Spleen (tissue), 11 donors: ENCODE results near the gene ADNP. TPM values are rescaled to one million over a fixed set of nuclear protein-coding genes. Genes with fewer than 3 reads are reported as not detected.

Source experiments
- DNase-seq: peaks from one replicate; pipeline ENCODE4 v3.0.0-alpha.2; 2020
- H3K27ac ChIP-seq, 8 donors: fragments of 200-600 bp; sonication (generic) in 7 of 8; 1 replicate in 4 of 8; 2 replicates in 4 of 8; pipeline versions ENCODE4 v1.5.0 to v1.8.0; 2016 to 2021; ENCODE audit warnings: inconsistent platforms in 4 of 8, mild to moderate bottlenecking in 4 of 8, moderate library complexity in 1 of 8
- H3K27me3 ChIP-seq, 7 donors: fragments of 200-600 bp; sonication (generic) in 6 of 7; replicated peaks in 1 of 7; 1 replicate in 4 of 7; 2 replicates in 3 of 7; pipeline versions ENCODE4 v1.5.0 to v1.8.0; 2016 to 2021; ENCODE audit warnings: inconsistent platforms in 3 of 7, mild to moderate bottlenecking in 1 of 7
- H3K36me3 ChIP-seq, 6 donors: fragments of 200-600 bp; sonication (generic) in 5 of 6; 1 replicate in 4 of 6; 2 replicates in 2 of 6; pipeline versions ENCODE4 v1.5.0 to v1.8.0; 2016 to 2021; ENCODE audit warnings: inconsistent platforms in 2 of 6
- H3K4me1 ChIP-seq, 6 donors: fragments of 200-600 bp; sonication (generic) in 5 of 6; 1 replicate in 3 of 6; 2 replicates in 3 of 6; pipeline versions ENCODE4 v1.5.0 to v1.8.0; 2016 to 2021; ENCODE audit warnings: inconsistent platforms in 3 of 6
- H3K4me3 ChIP-seq, 8 donors: fragments of 200-600 bp; sonication (generic) in 7 of 8; 1 replicate in 4 of 8; 2 replicates in 4 of 8; pipeline versions ENCODE4 v1.5.0 to v1.8.0; 2016 to 2021; ENCODE audit warnings: inconsistent platforms in 4 of 8, mild to moderate bottlenecking in 4 of 8, moderate library complexity in 2 of 8
- H3K9me3 ChIP-seq, 8 donors: fragments of 200-600 bp; sonication (generic) in 7 of 8; 1 replicate in 4 of 8; 2 replicates in 4 of 8; pipeline versions ENCODE4 v1.5.0 to v1.8.0; 2016 to 2021; ENCODE audit warnings: inconsistent platforms in 4 of 8
- POLR2A ChIP-seq, 3 donors: fragments of 450-650 bp; IDR thresholded peaks; one replicate each; pipeline ENCODE4 v1.5.1; 2017; ENCODE audit warnings: antibody characterized with exemption in 3 of 3, mild to moderate bottlenecking in 1 of 3
- POLR2AphosphoS5 ChIP-seq, 3 donors: sonication (generic); formaldehyde crosslinking; IDR thresholded peaks; one replicate each; pipeline ENCODE4 v1.5.1; 2017; ENCODE audit warnings: antibody characterized with exemption in 3 of 3
- WGBS, 5 donors: extraction: QIAGEN DNeasy Blood & Tissue Kit in 3 of 5; methylation state at CpG; one replicate each; pipeline versions ENCODE4 v1.1.5 to v1.1.7; 2013 to 2018; 5-methylcytosine and 5-hydroxymethylcytosine counted together
- intact Hi-C: fragments of 100-400 bp; cut with DNase I; formaldehyde crosslinking; loops from one replicate; pipeline ENCODE4 v1.15.0; 2023; ENCODE audit warnings: low total_unique reads
- polyA plus RNA-seq, 3 donors: library from polyadenylated mRNA; stranded (reverse); fragments of 200-250 nt; gene quantifications; one replicate each; pipeline ENCODE4 v1.2.1, GENCODE V29; 2013
- total RNA-seq, 7 donors: library from RNA; depleted of rRNA in 3 of 7; stranded (reverse); fragments of >200 nt in 3 of 7; fragmentation: NEBNext Ultra II Directional in 4 of 7; extraction: Animal tissue kit (Norgen Biotek cat#: 25700) in 4 of 7; gene quantifications; one replicate each; pipeline versions ENCODE4 v1.1.0 to v1.2.1, GENCODE V29; 2016 to 2021
- TF ChIP-seq, protein P1 (sequence below), 11 experiments: fragments of 200-600 bp in 7 of 11; fragments of 450-650 bp in 4 of 11; sonication (generic) in 4 of 11; IDR thresholded peaks in 8 of 11; conservative IDR thresholded peaks in 3 of 11; 1 replicate in 7 of 11; 2 replicates in 4 of 11; pipeline versions ENCODE4 v1.4.0 to v1.8.0; 2016 to 2021; ENCODE audit warnings: antibody characterized with exemption in 11 of 11, inconsistent platforms in 4 of 11, mild to moderate bottlenecking in 1 of 11
- donor health status: healthy with polysubstance abuse.
- donor health status: DM: no; HTN: no; CAD: no; lungs with moderate emphysema.
- donor health status: DM: no; HTN: no; CAD: no.
- donor health status: Bipolar disorder and iron deficiency.
- donor health status: healthy.
- donor health status: DM: no; HTN: no; CAD: no.
- donor health status: DM: yes; HTN: yes; CAD: no.

ADNP gene
- total and polyA plus RNA-seq, 10 donors: 30.6 to 78.8 (median 61.3) TPM

DNA sequence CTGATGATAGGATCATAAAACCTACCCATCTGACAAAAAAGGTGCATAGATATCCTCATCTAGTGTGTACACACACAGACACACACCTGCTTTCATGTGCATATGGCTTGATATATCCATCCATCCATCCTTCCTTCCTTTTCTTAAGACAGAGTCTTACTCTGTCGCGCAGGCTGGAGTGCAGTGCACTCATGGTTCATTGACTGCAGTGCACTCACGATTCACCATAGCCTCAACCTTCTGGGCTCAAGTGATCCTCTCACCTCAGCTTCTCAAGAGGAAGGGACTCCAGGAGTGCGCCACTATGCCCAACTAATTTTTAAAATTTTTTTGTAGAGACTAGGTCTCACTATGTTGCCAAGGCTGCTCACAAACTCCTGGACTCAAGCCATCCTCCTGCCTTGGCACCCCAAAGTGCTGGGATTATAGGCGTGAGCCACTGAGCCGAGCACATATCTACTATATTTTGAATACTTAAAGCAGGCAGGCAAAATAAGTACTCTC, 27.1 kb downstream of the ADNP start:
- peaks cover 5 to 67% (median 29%) of the 10 kb centered on the region in 6 donors for H3K4me1 ChIP-seq
- no peak for TF ChIP-seq POLR2A (IDR thresholded peaks at IDR 0.05)
- TF ChIP-seq POLR2AphosphoS5 (IDR thresholded peaks at IDR 0.05): peak in 1 of 3 donors; percentile 13
- intact Hi-C loops: no loop called here
- no peak for DNase-seq
- no peak overlapping the region for H3K4me3 ChIP-seq
- peak overlapping the region in 1 of 8 donors; percentile 16 for H3K27ac ChIP-seq
- WGBS, 5 donors: 77 to 95% (median 79%) methylated on average over 6 of the region's 6 CpGs
- no peaks in the 10 kb centered on the region for H3K9me3 ChIP-seq
- peaks cover 0 to 64% (median 23%) of the 10 kb centered on the region in 6 donors for H3K36me3 ChIP-seq
- H3K27me3 ChIP-seq: no peaks in the 10 kb centered on the region

DNA sequence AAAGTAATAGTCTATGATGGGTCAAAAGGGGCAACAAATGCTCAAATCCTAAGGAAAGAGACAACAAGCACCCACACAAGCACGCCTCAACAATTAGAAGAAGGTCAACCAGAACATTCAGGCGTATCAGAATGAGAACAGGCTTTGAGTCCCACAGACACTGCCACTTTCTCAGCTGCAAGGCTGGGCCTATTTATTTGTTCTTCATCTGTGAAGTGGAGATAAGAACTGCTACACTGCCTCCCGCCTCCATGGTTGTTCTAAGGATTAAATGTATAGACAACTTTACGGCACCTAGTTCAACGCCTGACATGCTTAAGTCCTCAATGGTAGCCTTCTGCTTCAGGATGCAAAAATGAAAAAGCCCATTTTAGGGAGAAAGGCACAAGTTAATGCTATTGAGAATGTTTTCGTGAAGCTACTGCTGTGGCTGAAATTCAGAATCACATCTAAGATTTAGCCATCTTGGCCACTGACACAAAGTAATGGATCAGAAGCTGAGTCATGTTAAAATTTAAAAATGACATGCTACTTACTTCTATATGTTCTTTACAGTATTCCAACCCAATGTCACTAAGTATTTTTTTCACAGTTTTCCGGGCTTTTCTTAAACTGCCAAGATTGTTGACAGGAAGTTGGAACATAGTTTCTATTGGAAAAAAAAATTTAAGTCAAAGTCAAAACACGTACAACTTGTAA, 27.7 kb downstream of the ADNP start:
- peaks cover 5 to 61% (median 29%) of the 10 kb centered on the region in 6 donors for H3K4me1 ChIP-seq
- H3K27ac ChIP-seq: peak overlapping the region in 1 of 8 donors; percentile 39
- H3K36me3 ChIP-seq: peaks cover 0 to 69% (median 29%) of the 10 kb centered on the region in 6 donors
- DNase-seq: no peak
- 79 to 92% (median 85%) methylated on average over 8 of the region's 8 CpGs for WGBS, 5 donors
- H3K4me3 ChIP-seq: no peak overlapping the region
- no peaks in the 10 kb centered on the region for H3K27me3 ChIP-seq
- no peaks in the 10 kb centered on the region for H3K9me3 ChIP-seq
- TF ChIP-seq, protein P1, sequence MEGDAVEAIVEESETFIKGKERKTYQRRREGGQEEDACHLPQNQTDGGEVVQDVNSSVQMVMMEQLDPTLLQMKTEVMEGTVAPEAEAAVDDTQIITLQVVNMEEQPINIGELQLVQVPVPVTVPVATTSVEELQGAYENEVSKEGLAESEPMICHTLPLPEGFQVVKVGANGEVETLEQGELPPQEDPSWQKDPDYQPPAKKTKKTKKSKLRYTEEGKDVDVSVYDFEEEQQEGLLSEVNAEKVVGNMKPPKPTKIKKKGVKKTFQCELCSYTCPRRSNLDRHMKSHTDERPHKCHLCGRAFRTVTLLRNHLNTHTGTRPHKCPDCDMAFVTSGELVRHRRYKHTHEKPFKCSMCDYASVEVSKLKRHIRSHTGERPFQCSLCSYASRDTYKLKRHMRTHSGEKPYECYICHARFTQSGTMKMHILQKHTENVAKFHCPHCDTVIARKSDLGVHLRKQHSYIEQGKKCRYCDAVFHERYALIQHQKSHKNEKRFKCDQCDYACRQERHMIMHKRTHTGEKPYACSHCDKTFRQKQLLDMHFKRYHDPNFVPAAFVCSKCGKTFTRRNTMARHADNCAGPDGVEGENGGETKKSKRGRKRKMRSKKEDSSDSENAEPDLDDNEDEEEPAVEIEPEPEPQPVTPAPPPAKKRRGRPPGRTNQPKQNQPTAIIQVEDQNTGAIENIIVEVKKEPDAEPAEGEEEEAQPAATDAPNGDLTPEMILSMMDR (IDR thresholded peaks at IDR 0.05 in 8 of 11, conservative IDR thresholded peaks at IDR 0.05 in 3 of 11): no peak
- TF ChIP-seq POLR2AphosphoS5 (IDR thresholded peaks at IDR 0.05) (no peak), POLR2A (IDR thresholded peaks at IDR 0.05) (no peak)
- intact Hi-C loops: no loop called here

DNA sequence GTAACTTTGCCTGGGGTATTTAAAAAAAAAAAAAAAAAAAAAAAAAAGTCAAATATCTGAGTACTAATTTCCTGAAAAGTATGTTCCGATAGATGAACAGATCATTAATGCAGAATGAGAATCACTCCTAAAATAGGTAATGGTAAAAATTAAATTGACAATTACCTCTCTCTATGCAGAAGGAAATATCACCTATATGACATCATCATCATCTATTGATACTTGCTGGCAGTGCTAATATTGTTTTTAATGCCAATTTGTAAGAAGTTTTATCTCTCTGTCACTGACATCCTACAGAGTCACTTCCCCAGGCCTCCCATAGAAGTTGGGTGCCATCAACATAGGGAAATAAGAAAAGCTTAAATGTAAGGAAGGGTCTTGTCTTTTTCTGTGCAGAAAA, 29.9 kb downstream of the ADNP start:
- DNase-seq: no peak
- Histone ChIP-seq H3K4me3 (no peak overlapping the region), H3K9me3 (no peaks in the 10 kb centered on the region), H3K27me3 (no peaks in the 10 kb centered on the region), H3K36me3 (peaks cover 0 to 84% (median 49%) of the 10 kb centered on the region in 6 donors), H3K27ac (no peak overlapping the region), H3K4me1 (peaks cover 5 to 41% (median 25%) of the 10 kb centered on the region in 6 donors)
- WGBS, 5 donors: 88 to 100% (median 94%) methylated on average over 1 of the region's 1 CpG
- TF ChIP-seq POLR2A (IDR thresholded peaks at IDR 0.05): no peak
- TF ChIP-seq, protein P1 (IDR thresholded peaks at IDR 0.05 in 8 of 11, conservative IDR thresholded peaks at IDR 0.05 in 3 of 11): no peak
- TF ChIP-seq POLR2AphosphoS5 (IDR thresholded peaks at IDR 0.05): no peak
- intact Hi-C loops: no loop called here

DNA sequence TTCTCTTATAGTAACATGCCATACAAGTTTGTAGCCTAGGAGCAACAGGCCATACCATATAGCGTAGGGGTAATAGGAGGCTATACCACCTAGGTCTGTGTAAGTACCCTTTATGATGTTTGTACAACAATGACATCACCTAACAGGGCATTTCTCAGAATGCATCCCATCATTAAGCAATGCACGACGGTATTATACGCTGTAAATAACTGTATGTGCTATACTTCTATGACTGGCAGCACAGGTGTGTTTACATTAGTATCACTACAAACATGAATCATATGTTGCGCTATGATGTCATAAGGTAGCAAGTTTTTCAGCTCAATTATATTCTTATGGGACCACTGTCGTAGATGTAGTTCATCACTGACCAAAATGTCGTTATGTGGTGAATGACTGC, 31.0 kb downstream of the ADNP start:
- intact Hi-C loops: no loop called here
- H3K4me3 ChIP-seq: no peak overlapping the region
- 95 to 99% (median 97%) methylated on average over 7 of the region's 7 CpGs for WGBS, 5 donors
- TF ChIP-seq, protein P1 (IDR thresholded peaks at IDR 0.05 in 8 of 11, conservative IDR thresholded peaks at IDR 0.05 in 3 of 11): no peak
- TF ChIP-seq POLR2AphosphoS5 (IDR thresholded peaks at IDR 0.05) (no peak), POLR2A (IDR thresholded peaks at IDR 0.05) (no peak)
- no peaks in the 10 kb centered on the region for H3K9me3 ChIP-seq
- DNase-seq: no peak
- peaks cover 0 to 91% (median 54%) of the 10 kb centered on the region in 6 donors for H3K36me3 ChIP-seq
- H3K27me3 ChIP-seq: no peaks in the 10 kb centered on the region
- H3K27ac ChIP-seq: no peak overlapping the region
- peaks cover 5 to 31% (median 20%) of the 10 kb centered on the region in 6 donors for H3K4me1 ChIP-seq
